IMR-90 (cell line): ENCODE results near the gene CHST8. TPM values are rescaled to one million over a fixed set of nuclear protein-coding genes. Genes with fewer than 3 reads are reported as not detected.

Experiments used
- ATAC-seq: fragments of 200-7000 bp; cut with Tn5 transposase; 2 replicates; pipeline ENCODE4 v1.9.1; 2020; ENCODE audit warnings: low read depth, mild to moderate bottlenecking, moderate library complexity
- BruUV-seq: library from RNA; stranded (reverse); fragments of 400-500 nt; replicated peaks from 2 replicates; lab custom pipeline; 2021; lab: Mats Ljungman, UMichigan
- CTCF ChIA-PET: fragments of 300-600 bp; formaldehyde crosslinking; extraction: SDS; loops from one replicate; lab custom pipeline; 2021; ENCODE audit warnings: antibody characterized with exemption; lab: Yijun Ruan, JAX
- POLR2A ChIA-PET: fragments of 300-600 bp; sonication (Branson Sonifier 250); formaldehyde crosslinking; loops from one replicate; lab custom pipeline; 2022; ENCODE audit warnings: antibody characterized with exemption; ENCODE audit not compliant: unreplicated experiment; lab: Charles Lee
- DNase-seq: peaks from one replicate; pipeline ENCODE4 v3.0.0; 2013
- H2AFZ ChIP-seq: replicated peaks from 2 replicates; pipeline ENCODE3; 2013; ENCODE audit warnings: low read length, mild to moderate bottlenecking; ENCODE audit not compliant: poor library complexity
- H2AK5ac ChIP-seq: 2 replicates; pipeline ENCODE4 v1.6.1; 2013; ENCODE audit warnings: low read depth, low read length, inconsistent platforms
- H2AK9ac ChIP-seq: replicated peaks from 2 replicates; pipeline ENCODE3; 2013; ENCODE audit warnings: mild to moderate bottlenecking, low read depth, low read length, moderate library complexity; ENCODE audit not compliant: poor library complexity
- H2BK120ac ChIP-seq: 2 replicates; pipeline ENCODE4 v1.6.1; 2013; ENCODE audit warnings: low read depth, low read length, inconsistent platforms
- H2BK15ac ChIP-seq: 3 replicates; pipeline ENCODE4 v1.6.1; 2013; ENCODE audit warnings: low read depth, low read length, inconsistent platforms
- H2BK20ac ChIP-seq: 2 replicates; pipeline ENCODE4 v1.6.1; 2013; ENCODE audit warnings: low read depth, mild to moderate bottlenecking, inconsistent platforms, low read length, moderate library complexity
- H2BK5ac ChIP-seq: 2 replicates; pipeline ENCODE4 v1.6.1; 2013; ENCODE audit warnings: mild to moderate bottlenecking, low read depth, low read length, inconsistent platforms; ENCODE audit not compliant: poor library complexity, severe bottlenecking
- H3K14ac ChIP-seq: replicated peaks from 2 replicates; pipeline ENCODE4 v1.6.1; 2013; ENCODE audit warnings: low read depth, low read length, inconsistent platforms
- H3K18ac ChIP-seq: 2 replicates; pipeline ENCODE4 v1.6.1; 2013; ENCODE audit warnings: low read depth, low read length, control low read depth
- H3K23ac ChIP-seq: 2 replicates; pipeline ENCODE4 v1.6.1; 2013; ENCODE audit warnings: low read depth, low read length, inconsistent platforms
- H3K27ac ChIP-seq: 2 replicates; pipeline ENCODE4 v1.5.1; 2013; ENCODE audit warnings: mild to moderate bottlenecking, control low read depth, low read length; ENCODE audit not compliant: insufficient read depth
- H3K27me3 ChIP-seq: 2 replicates; pipeline ENCODE4 v1.6.1; 2013; ENCODE audit warnings: low read length; ENCODE audit not compliant: control insufficient read depth, insufficient read depth
- H3K36me3 ChIP-seq: 2 replicates; pipeline ENCODE4 v1.6.1; 2013; ENCODE audit warnings: low read length, mixed read lengths; ENCODE audit not compliant: control insufficient read depth, insufficient read depth
- H3K4ac ChIP-seq: 2 replicates; pipeline ENCODE4 v1.6.1; 2013; ENCODE audit warnings: low read depth, low read length, inconsistent platforms
- H3K4me1 ChIP-seq: 2 replicates; pipeline ENCODE4 v1.6.1; 2013; ENCODE audit warnings: low read length, mixed read lengths; ENCODE audit not compliant: control insufficient read depth, insufficient read depth
- H3K4me2 ChIP-seq: 2 replicates; pipeline ENCODE4 v1.6.1; 2013; ENCODE audit warnings: low read depth, mild to moderate bottlenecking, control low read depth, low read length, moderate library complexity
- H3K4me3 ChIP-seq: 2 replicates; pipeline ENCODE4 v1.5.1; 2013; ENCODE audit warnings: low read depth, mild to moderate bottlenecking, control low read depth, low read length, moderate library complexity; ENCODE audit not compliant: insufficient read depth
- H3K56ac ChIP-seq: 2 replicates; pipeline ENCODE4 v1.6.1; 2013; ENCODE audit warnings: low read length, inconsistent platforms; ENCODE audit not compliant: insufficient read depth; ENCODE audit errors: extremely low read depth
- H3K79me1 ChIP-seq, 2 experiments: 2 replicates each; pipeline ENCODE4 v1.6.1; 2013; ENCODE audit warnings: low read length in 2 of 2, inconsistent platforms in 1 of 2, low read depth in 1 of 2
- H3K9ac ChIP-seq: 2 replicates; pipeline ENCODE4 v1.6.1; 2013; ENCODE audit warnings: low read depth, low read length, control low read depth
- H3K9me1 ChIP-seq: 2 replicates; pipeline ENCODE4 v1.6.1; 2013; ENCODE audit warnings: low read length, inconsistent platforms; ENCODE audit not compliant: insufficient read depth
- H3K9me3 ChIP-seq: 2 replicates; pipeline ENCODE4 v1.6.1; 2013; ENCODE audit warnings: low read length; ENCODE audit not compliant: control insufficient read depth, insufficient read depth
- H4K20me1 ChIP-seq: 2 replicates; pipeline ENCODE4 v1.6.1; 2013; ENCODE audit warnings: low read length, inconsistent platforms; ENCODE audit not compliant: insufficient read depth
- H4K5ac ChIP-seq: 2 replicates; pipeline ENCODE4 v1.6.1; 2013; ENCODE audit warnings: mild to moderate bottlenecking, low read depth, low read length, control low read depth
- H4K8ac ChIP-seq, 2 experiments: 2 replicates each; pipeline ENCODE4 v1.6.1; 2013; ENCODE audit warnings: low read depth in 2 of 2, low read length in 2 of 2, control low read depth in 1 of 2, inconsistent platforms in 1 of 2
- H4K91ac ChIP-seq: 2 replicates; pipeline ENCODE4 v1.6.1; 2013; ENCODE audit warnings: low read depth, low read length, inconsistent platforms; ENCODE audit not compliant: insufficient read depth
- CEBPB ChIP-seq: IDR thresholded peaks from 2 replicates; pipeline ENCODE4 v1.6.1; 2012; ENCODE audit warnings: low read depth, low read length, improper control_type of control experiment
- CHD1 ChIP-seq: IDR thresholded peaks from 2 replicates; pipeline ENCODE4 v1.6.1; 2012; ENCODE audit warnings: low read depth, low read length, improper control_type of control experiment
- FOS ChIP-seq: fragments of 150-350 bp; IDR thresholded peaks from 2 replicates; pipeline ENCODE4 v1.6.1; 2016; ENCODE audit warnings: low read depth, low read length
- MAFK ChIP-seq: IDR thresholded peaks from 2 replicates; pipeline ENCODE4 v1.6.1; 2012; ENCODE audit warnings: low read depth, low read length, improper control_type of control experiment
- MAZ ChIP-seq: IDR thresholded peaks from 2 replicates; pipeline ENCODE4 v1.6.1; 2012; ENCODE audit warnings: low read depth, mild to moderate bottlenecking, low read length, improper control_type of control experiment, moderate library complexity, borderline replicate concordance
- MXI1 ChIP-seq: IDR thresholded peaks from 2 replicates; pipeline ENCODE4 v1.6.1; 2012; ENCODE audit warnings: low read depth, mild to moderate bottlenecking, low read length, moderate library complexity, borderline replicate concordance
- NFE2L2 ChIP-seq: fragments of 150-350 bp; IDR thresholded peaks from 2 replicates; pipeline ENCODE4 v1.6.1; 2016; ENCODE audit warnings: low read depth, mild to moderate bottlenecking, low read length
- POLR2A ChIP-seq: IDR thresholded peaks from 2 replicates; pipeline ENCODE4 v1.6.1; 2012; ENCODE audit warnings: mild to moderate bottlenecking, low read depth, low read length
- RAD21 ChIP-seq: IDR thresholded peaks from 2 replicates; pipeline ENCODE4 v1.6.1; 2012; ENCODE audit warnings: low read length, improper control_type of control experiment
- RFX5 ChIP-seq: IDR thresholded peaks from 2 replicates; pipeline ENCODE4 v1.8.0; 2012; ENCODE audit warnings: low read depth, mild to moderate bottlenecking, low read length, moderate library complexity
- SMC3 ChIP-seq: fragments of 150-350 bp; IDR thresholded peaks from 2 replicates; pipeline ENCODE4 v1.6.1; 2016; ENCODE audit warnings: low read depth, mild to moderate bottlenecking, antibody characterized with exemption, low read length, moderate library complexity
- USF2 ChIP-seq: fragments of 150-350 bp; IDR thresholded peaks from 2 replicates; pipeline ENCODE4 v1.6.1; 2017; ENCODE audit warnings: mild to moderate bottlenecking, antibody characterized with exemption, low read length, low read depth
- WGBS, 2 experiments: methylation state at CpG; one replicate each; pipeline versions ENCODE4 v1.1.5 to v1.1.7; 2013; ENCODE audit warnings: missing lambda C conversion rate in 2 of 2; ENCODE audit not compliant: insufficient read length in 1 of 2; ENCODE audit errors: extremely low coverage in 2 of 2; 5-methylcytosine and 5-hydroxymethylcytosine counted together
- dilution Hi-C: fragments of 300-500 bp; cut with HindIII; formaldehyde crosslinking; loops from one replicate; pipeline ENCODE4 v1.14.3; 2018; ENCODE audit warnings: low sequenced_read_pairs; ENCODE audit not compliant: unreplicated experiment
- in situ Hi-C: fragments of 300-500 bp; cut with MboI; formaldehyde crosslinking; loops from 3 replicates; pipeline ENCODE4 v1.14.3; 2019; ENCODE audit warnings: low sequenced_read_pairs, inconsistent platforms, mixed read lengths
- intact Hi-C: fragments of 100-400 bp; cut with micrococcal nuclease; formaldehyde crosslinking; loops from 2 replicates; pipeline ENCODE4 v1.10.0; 2022
- polyA plus RNA-seq, 3 experiments: library from polyadenylated mRNA; depleted of rRNA; stranded (reverse); fragments of >200 nt; gene quantifications; 2 replicates each; pipeline ENCODE4 v1.2.3, GENCODE V29; 2012; ENCODE audit warnings: low replicate concordance in 1 of 3
- total RNA-seq: library from RNA; depleted of rRNA; stranded (reverse); fragments of >200 nt; gene quantifications from 2 replicates; pipeline ENCODE4 v1.2.3, GENCODE V29; 2012
- TF ChIP-seq, protein P1 (sequence below): conservative IDR thresholded peaks from 2 replicates; pipeline ENCODE4 v1.5.1; 2012; ENCODE audit warnings: mild to moderate bottlenecking, low read depth, low read length, improper control_type of control experiment
- TF ChIP-seq, protein P2 (sequence below): fragments of 150-350 bp; IDR thresholded peaks from 2 replicates; pipeline ENCODE4 v1.6.1; 2016; ENCODE audit warnings: low read depth, mild to moderate bottlenecking, low read length, moderate library complexity, borderline replicate concordance

CHST8 gene
- total and polyA plus RNA-seq, 2 of the 4 experiments (the other 2 are of a cell fraction), result not detected

GRCh38 chr19:33724021-33724720 lies 102.4 kb downstream of the CHST8 start:
- H3K14ac ChIP-seq, result no peak overlapping the region
- no TSS peak for BruUV-seq
- 50% methylated on average over 2 of the region's 15 CpGs; no CpG with 5 or more reads in 1 of the 2 experiments for WGBS, 2 experiments
- CTCF ChIA-PET, result no interaction called here
- no peak overlapping the region for H4K91ac ChIP-seq
- no peak overlapping the region for H3K23ac ChIP-seq
- H3K56ac ChIP-seq, result no peak overlapping the region
- no peak overlapping the region for H2AK9ac ChIP-seq
- H2BK20ac ChIP-seq, result no peak overlapping the region
- no peak overlapping the region for H2BK15ac ChIP-seq
- no peaks in the 10 kb centered on the region for H4K20me1 ChIP-seq
- POLR2A ChIA-PET, result no interaction called here
- no peak overlapping the region for H2AFZ ChIP-seq
- no peak overlapping the region for H3K9ac ChIP-seq
- in situ Hi-C loops (no loop called here), intact Hi-C loops (no loop called here), dilution Hi-C loops (no loop called here)
- no peak overlapping the region for H3K4ac ChIP-seq
- no peaks in the 10 kb centered on the region; the same call in 1 of the 2 replicates for H3K9me1 ChIP-seq
- H4K8ac ChIP-seq, result no peak overlapping the region
- no peaks in the 10 kb centered on the region for H3K79me1 ChIP-seq
- H3K4me2 ChIP-seq, result no peak overlapping the region
- H3K18ac ChIP-seq, result no peak overlapping the region
- no peaks in the 10 kb centered on the region for H3K36me3 ChIP-seq
- H3K27me3 ChIP-seq, result no peaks in the 10 kb centered on the region
- no peaks in the 10 kb centered on the region for H3K4me1 ChIP-seq
- no peak overlapping the region for H3K27ac ChIP-seq
- ATAC-seq, result no peak
- H2BK5ac ChIP-seq, result no peak overlapping the region
- DNase-seq, result no peak
- H3K9me3 ChIP-seq, result no peaks in the 10 kb centered on the region; the same call in 1 of the 2 replicates
- no peak for TF ChIP-seq SMC3
- no peak for TF ChIP-seq RFX5
- no peak for TF ChIP-seq FOS
- TF ChIP-seq CHD1, result no peak
- no peak for TF ChIP-seq MAFK
- TF ChIP-seq RAD21, result no peak
- TF ChIP-seq, protein P1, sequence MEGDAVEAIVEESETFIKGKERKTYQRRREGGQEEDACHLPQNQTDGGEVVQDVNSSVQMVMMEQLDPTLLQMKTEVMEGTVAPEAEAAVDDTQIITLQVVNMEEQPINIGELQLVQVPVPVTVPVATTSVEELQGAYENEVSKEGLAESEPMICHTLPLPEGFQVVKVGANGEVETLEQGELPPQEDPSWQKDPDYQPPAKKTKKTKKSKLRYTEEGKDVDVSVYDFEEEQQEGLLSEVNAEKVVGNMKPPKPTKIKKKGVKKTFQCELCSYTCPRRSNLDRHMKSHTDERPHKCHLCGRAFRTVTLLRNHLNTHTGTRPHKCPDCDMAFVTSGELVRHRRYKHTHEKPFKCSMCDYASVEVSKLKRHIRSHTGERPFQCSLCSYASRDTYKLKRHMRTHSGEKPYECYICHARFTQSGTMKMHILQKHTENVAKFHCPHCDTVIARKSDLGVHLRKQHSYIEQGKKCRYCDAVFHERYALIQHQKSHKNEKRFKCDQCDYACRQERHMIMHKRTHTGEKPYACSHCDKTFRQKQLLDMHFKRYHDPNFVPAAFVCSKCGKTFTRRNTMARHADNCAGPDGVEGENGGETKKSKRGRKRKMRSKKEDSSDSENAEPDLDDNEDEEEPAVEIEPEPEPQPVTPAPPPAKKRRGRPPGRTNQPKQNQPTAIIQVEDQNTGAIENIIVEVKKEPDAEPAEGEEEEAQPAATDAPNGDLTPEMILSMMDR, result no peak
- TF ChIP-seq, protein P2, sequence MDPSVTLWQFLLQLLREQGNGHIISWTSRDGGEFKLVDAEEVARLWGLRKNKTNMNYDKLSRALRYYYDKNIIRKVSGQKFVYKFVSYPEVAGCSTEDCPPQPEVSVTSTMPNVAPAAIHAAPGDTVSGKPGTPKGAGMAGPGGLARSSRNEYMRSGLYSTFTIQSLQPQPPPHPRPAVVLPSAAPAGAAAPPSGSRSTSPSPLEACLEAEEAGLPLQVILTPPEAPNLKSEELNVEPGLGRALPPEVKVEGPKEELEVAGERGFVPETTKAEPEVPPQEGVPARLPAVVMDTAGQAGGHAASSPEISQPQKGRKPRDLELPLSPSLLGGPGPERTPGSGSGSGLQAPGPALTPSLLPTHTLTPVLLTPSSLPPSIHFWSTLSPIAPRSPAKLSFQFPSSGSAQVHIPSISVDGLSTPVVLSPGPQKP, result no peak
- no peak for TF ChIP-seq USF2
- no peak for TF ChIP-seq MAZ
- no peak for TF ChIP-seq MXI1
- TF ChIP-seq POLR2A, result no peak
- no peak for TF ChIP-seq NFE2L2
- TF ChIP-seq CEBPB, result no peak
- no peak overlapping the region for H2BK120ac ChIP-seq
- no peak overlapping the region for H4K5ac ChIP-seq
- no peak overlapping the region for H2AK5ac ChIP-seq
- H3K4me3 ChIP-seq, result no peak overlapping the region
